IPS-15b (cell line): Measurements from ENCODE around the gene ZNF319.

Experiments
- H3K27me3 ChIP-seq: one replicate; pipeline ENCODE4 v1.6.1; 2013; ENCODE audit warnings: low read length; ENCODE audit not compliant: control insufficient read depth, insufficient read depth
- H3K36me3 ChIP-seq: one replicate; pipeline ENCODE4 v1.6.1; 2013; ENCODE audit warnings: low read length; ENCODE audit not compliant: control insufficient read depth, insufficient read depth
- H3K4me1 ChIP-seq: one replicate; pipeline ENCODE4 v1.6.1; 2013; ENCODE audit warnings: mild to moderate bottlenecking, low read length; ENCODE audit not compliant: control insufficient read depth, insufficient read depth
- H3K4me3 ChIP-seq: one replicate; pipeline ENCODE4 v1.5.1; 2013; ENCODE audit warnings: low read depth, low read length
- H3K9ac ChIP-seq: one replicate; pipeline ENCODE4 v1.6.1; 2013; ENCODE audit warnings: low read depth, mild to moderate bottlenecking, low read length
- H3K9me3 ChIP-seq: one replicate; pipeline ENCODE4 v1.6.1; 2013; ENCODE audit warnings: mild to moderate bottlenecking, low read length; ENCODE audit not compliant: control insufficient read depth, insufficient read depth

ZNF319 gene

GRCh38 chr16:57999971-58000705 is at the start of gene ZNF319:
TSS of gene ZNF319 (minus strand) at chr16:58000672. CDS start at chr16:57998265, 2,407 bp downstream.
- peak within 1 kb of the TSS; percentile 54 for H3K9ac ChIP-seq
- no peaks in the 10 kb centered on the region for H3K9me3 ChIP-seq
- peak within 1 kb of the TSS; percentile 80 for H3K4me3 ChIP-seq
- H3K4me1 ChIP-seq, result no peaks in the 10 kb centered on the region
- H3K36me3 ChIP-seq, result peaks cover 28% of the 10 kb centered on the region
- no peaks in the 10 kb centered on the region for H3K27me3 ChIP-seq

- H3K4me1 ChIP-seq, result peaks cover 2% of the 10 kb centered on the region
- H3K9ac ChIP-seq, result no peak overlapping the region
- H3K9me3 ChIP-seq, result no peaks in the 10 kb centered on the region
- no peaks in the 10 kb centered on the region for H3K27me3 ChIP-seq
- H3K36me3 ChIP-seq, result peaks cover 5% of the 10 kb centered on the region
- H3K4me3 ChIP-seq, result no peak overlapping the region
These were observed 49.0 kb upstream of the ZNF319 start for GRCh38 chr16:58049232-58050185.

DNA sequence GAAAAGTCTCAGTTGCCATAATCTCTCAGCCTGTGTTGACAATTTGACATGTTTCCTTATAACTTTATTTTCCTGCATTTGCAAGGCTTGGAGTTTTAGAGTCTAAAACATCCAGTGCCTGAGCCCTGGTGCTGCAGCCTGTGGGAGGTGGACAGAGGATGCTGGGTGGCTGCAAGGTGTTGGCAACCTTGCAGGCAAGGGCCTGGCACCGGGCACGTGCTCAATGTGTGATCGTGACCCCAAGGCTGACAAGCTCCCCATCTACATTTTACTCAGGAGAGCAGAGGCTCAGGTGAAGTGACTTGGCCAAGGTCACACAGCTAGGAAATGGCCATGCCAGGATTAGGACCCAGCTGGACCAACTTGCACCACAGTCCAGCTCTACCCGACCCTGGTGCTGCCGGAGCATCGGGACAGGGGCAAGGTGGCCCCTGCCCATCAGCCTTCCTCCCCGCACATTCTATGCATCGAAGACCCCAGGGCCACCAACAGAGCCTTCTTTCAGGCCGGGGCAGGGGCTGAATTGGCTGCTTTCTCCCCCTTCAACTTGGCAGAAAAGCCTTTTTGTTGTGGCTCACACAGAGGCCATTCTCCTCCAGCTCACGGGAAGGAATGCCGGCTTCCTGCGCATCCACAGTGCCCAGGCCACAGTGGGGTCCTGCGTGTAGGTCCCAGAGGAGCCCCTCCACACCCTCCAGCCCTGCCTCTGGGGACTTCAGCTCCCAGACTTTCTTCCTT is 48.2 kb upstream of the ZNF319 start:
- no peaks in the 10 kb centered on the region for H3K9me3 ChIP-seq
- no peaks in the 10 kb centered on the region for H3K27me3 ChIP-seq
- H3K4me3 ChIP-seq, result no peak overlapping the region
- no peak overlapping the region for H3K9ac ChIP-seq
- H3K36me3 ChIP-seq, result peaks cover 13% of the 10 kb centered on the region
- H3K4me1 ChIP-seq, result peaks cover 2% of the 10 kb centered on the region

GRCh38 chr16:58047557-58048348 is 47.3 kb upstream of the ZNF319 start:
- Histone ChIP-seq H3K4me1 (peaks cover 2% of the 10 kb centered on the region), H3K27me3 (no peaks in the 10 kb centered on the region), H3K4me3 (no peak overlapping the region), H3K9me3 (no peaks in the 10 kb centered on the region), H3K9ac (no peak overlapping the region), H3K36me3 (peaks cover 21% of the 10 kb centered on the region)

DNA sequence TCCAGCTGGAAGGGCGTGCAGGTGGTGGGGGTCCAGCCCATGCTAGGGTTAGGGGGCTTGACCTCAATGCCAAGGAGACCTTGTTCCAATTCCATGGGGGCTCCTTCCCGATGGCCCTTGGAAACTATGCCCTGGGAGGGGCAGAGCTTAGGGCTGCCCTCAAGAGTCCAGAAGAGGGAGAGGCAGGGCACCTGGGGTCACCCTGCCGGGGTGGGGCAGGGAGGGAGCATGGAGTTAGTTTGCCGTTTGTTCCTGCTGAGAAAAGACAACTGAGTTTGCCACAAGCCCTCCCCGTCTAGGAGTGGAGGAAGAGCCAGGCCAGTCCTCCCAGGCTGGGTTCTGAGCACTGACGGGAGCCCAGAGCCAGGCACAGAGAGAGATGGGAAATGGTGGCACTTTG is 46.5 kb upstream of the ZNF319 start:
- Histone ChIP-seq H3K9ac (no peak overlapping the region), H3K4me1 (peaks cover 2% of the 10 kb centered on the region), H3K4me3 (no peak overlapping the region), H3K27me3 (no peaks in the 10 kb centered on the region), H3K36me3 (peaks cover 27% of the 10 kb centered on the region), H3K9me3 (no peaks in the 10 kb centered on the region)

GRCh38 chr16:58046054-58046881 is 45.8 kb upstream of the ZNF319 start:
- H3K4me3 ChIP-seq, result no peak overlapping the region
- peaks cover 2% of the 10 kb centered on the region for H3K4me1 ChIP-seq
- H3K9ac ChIP-seq, result no peak overlapping the region
- peaks cover 30% of the 10 kb centered on the region for H3K36me3 ChIP-seq
- H3K27me3 ChIP-seq, result no peaks in the 10 kb centered on the region
- H3K9me3 ChIP-seq, result no peaks in the 10 kb centered on the region

DNA sequence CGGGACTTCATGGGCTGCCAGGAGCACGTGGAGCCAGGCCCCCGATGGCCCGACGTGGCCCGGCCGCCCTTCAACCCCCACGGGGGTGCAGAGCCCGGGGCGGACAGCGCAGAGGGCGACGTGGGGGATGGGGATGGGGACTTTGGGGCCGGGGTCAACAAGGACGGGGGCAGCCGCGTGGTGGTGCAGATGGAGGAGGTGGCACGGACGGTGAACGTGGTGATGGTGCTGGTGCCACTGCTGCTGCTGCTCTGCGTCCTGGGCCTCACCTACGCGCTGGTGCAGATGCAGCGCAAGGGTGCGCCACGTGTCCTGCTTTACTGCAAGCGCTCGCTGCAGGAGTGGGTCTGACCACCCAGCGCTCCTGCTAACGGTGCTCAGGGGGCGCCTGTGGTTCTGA is 44.6 kb upstream of the ZNF319 start:
- H3K36me3 ChIP-seq, result peaks cover 42% of the 10 kb centered on the region
- no peak overlapping the region for H3K4me3 ChIP-seq
- H3K9ac ChIP-seq, result no peak overlapping the region
- H3K4me1 ChIP-seq, result peaks cover 2% of the 10 kb centered on the region
- no peaks in the 10 kb centered on the region for H3K27me3 ChIP-seq
- H3K9me3 ChIP-seq, result no peaks in the 10 kb centered on the region

- H3K9me3 ChIP-seq, result no peaks in the 10 kb centered on the region
- no peaks in the 10 kb centered on the region for H3K27me3 ChIP-seq
- H3K36me3 ChIP-seq, result peaks cover 47% of the 10 kb centered on the region
- H3K9ac ChIP-seq, result no peak overlapping the region
- no peak overlapping the region for H3K4me3 ChIP-seq
- peaks cover 2% of the 10 kb centered on the region for H3K4me1 ChIP-seq
These were observed 44.0 kb upstream of the ZNF319 start for GRCh38 chr16:58044266-58045019.

GRCh38 chr16:58043571-58044155 is 43.2 kb upstream of the ZNF319 start:
- Histone ChIP-seq H3K4me3 (no peak overlapping the region), H3K36me3 (peaks cover 51% of the 10 kb centered on the region), H3K9me3 (no peaks in the 10 kb centered on the region), H3K9ac (no peak overlapping the region), H3K27me3 (no peaks in the 10 kb centered on the region), H3K4me1 (peaks cover 2% of the 10 kb centered on the region)
